PC-9 (cell line): ENCODE results near the gene PHLDA2.

Source experiments
- CTCF ChIP-seq: fragments of 200-600 bp; sonication (generic); conservative IDR thresholded peaks from 2 replicates; pipeline ENCODE4 v1.6.1; 2017; ENCODE audit warnings: mixed run types, antibody characterized with exemption, mild to moderate bottlenecking, moderate library complexity
- EZH2 ChIP-seq: fragments of 200-600 bp; sonication (generic); IDR thresholded peaks from 2 replicates; pipeline ENCODE4 v1.8.0; 2017; ENCODE audit warnings: antibody characterized with exemption, low read depth

DNA sequence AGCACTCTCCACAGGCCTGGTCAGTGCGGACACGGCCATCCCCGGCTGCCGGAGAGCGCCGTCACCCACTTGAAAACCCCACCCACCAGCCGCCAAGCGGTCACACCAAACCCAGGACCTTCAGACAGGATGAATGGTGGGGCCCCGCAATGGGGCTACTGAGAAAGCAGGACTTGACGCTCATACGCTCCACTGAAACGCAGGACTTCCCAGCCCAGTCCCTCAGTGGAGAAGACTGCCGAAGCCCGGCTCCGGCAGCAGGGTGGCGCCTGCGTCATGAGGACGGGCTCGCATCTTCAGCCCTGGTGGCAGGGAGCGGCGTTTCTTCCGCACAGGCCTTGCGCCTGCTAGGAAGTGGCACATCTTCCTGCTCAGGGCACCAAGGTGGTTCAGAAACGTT is 15.3 kb upstream of the PHLDA2 start:
- TF ChIP-seq CTCF (no peak), EZH2 (no peak)
